GM19324 (cell line): Measurements from ENCODE around the gene PTER.

Source experiments
- ATAC-seq: cut with Tn5 transposase; IDR thresholded peaks from one replicate; pipeline ENCODE4 v1.9.1; 2021; ENCODE audit warnings: mild to moderate bottlenecking, moderate library complexity; ENCODE audit not compliant: unreplicated experiment, low FRiP score

PTER gene

DNA sequence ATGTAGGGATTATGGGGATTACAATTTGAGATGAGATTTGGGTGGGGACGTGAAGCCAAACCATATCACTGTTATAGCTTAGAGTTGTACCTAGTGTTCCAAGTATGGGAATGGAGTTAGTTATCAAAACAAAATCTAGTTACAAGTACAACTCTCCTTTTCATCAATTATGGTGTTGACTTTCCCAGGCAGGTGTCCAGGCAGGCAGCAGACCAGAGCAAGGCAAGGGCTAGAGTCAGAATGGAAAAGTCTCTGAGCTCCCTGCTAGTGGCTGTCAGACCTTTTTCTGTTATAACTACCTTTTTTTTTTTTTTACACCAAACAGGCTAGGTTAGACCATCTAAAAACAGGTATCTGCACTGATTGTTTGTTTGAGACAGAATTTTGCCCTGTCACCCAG, 29.2 kb downstream of the PTER start:
- no peak for ATAC-seq

DNA sequence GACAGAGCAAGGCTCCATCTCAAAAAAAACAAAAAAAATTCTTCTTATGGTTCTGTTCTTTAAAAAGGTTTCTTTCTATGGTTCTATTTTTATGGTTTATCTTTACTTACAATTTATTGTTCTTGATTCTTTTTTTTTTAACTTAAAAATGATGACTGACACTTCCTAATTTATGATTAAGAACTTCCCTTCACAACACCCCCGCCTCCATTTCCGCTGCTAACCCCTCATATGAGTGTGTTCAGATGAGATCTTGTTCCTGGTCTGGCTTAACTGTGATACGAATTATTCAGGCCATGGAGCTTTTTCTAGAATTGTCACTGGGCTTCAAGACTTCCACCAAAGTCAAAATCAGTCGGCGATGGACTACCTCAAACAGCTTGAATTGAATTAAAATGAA, 33.9 kb downstream of the PTER start:
- no peak for ATAC-seq

DNA sequence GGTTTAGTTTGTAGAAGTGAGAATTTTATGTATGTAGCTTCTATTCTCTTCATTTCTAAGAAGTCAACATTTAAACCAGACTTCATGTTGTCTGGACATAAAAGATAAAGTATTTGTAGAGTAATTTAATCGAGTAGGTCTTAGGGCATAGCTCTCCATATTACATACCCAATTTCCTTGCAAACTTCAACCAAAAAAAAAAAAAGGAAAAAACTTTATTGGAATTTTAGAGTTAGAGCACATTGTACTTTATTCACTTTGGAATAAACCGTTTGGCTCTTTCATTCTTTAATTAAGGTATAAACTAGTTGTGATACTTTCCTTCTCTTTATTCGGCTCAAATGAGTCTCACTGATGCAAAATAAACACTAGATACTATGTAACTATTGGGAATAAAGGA, 36.0 kb downstream of the PTER start:
- ATAC-seq = no peak

DNA sequence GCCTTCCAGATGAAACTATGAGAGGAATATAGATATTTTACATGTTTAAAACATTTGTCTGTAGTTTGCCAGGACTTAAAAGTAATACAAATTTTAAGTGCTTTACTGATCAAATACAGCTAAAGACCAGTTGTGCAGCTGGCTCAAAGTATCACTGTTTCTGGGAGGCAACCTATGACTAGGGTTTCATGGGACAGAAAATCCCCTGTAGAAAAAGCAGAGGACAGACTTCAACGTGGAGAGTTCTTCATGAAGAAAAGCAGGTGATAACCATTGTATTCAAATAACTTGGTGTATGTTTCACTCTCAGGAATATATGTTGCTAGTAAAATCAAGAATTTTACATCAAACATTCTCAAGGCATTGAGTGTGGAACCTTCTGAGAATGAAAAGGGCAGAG, 40.9 kb downstream of the PTER start:
- ATAC-seq = no peak

DNA sequence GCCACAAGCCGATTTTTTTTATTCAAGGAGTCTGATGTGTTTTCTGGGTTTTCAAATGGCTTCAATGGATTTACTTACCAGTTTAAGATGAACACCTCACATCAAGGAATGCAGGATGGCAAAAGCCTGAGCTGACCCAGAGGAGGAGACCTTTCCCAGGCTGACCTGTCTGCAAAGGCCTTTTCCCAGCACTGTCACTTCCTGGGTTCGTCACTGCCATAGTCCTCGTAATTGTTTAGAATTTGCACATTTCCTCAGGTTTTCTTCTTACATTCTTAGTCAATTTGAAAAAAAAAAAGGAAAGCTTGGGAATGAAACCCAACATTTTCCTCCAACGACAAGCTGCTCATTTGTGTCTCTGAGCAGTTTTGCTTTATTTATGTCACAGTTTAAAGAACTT, 42.0 kb downstream of the PTER start:
- no peak for ATAC-seq

DNA sequence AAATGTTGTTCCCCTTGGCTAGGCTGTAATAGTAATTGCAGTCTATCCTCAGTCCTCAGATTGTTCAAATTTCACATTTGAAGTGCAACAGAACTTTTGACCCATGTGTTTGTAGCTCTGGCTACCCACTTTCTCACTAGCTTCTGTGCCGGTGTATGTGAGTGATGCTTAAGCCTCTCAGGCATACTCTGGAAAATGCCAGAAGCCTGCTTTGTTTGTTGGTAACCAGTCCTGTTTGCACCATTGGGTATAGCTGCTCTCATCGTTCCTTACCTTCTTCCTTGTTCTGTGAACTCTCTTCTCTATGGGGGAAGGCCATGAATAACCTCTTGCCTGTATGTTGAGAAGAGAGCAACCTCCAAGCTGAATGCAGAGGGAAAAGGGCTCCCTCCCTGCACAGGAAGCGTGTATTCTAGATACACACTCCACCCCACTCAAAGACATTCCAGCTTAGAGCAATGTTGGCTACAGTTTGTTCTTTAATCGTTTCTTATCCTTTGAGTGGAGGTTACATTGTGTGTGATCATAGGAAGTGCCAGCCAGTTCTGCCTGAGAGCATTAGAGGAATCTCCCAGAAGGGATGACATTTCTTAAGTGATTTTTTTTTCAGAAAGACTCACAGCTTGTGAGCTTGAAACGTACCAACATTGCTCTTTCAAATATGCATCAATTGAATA, 44.4 kb downstream of the PTER start:
- no peak for ATAC-seq

DNA sequence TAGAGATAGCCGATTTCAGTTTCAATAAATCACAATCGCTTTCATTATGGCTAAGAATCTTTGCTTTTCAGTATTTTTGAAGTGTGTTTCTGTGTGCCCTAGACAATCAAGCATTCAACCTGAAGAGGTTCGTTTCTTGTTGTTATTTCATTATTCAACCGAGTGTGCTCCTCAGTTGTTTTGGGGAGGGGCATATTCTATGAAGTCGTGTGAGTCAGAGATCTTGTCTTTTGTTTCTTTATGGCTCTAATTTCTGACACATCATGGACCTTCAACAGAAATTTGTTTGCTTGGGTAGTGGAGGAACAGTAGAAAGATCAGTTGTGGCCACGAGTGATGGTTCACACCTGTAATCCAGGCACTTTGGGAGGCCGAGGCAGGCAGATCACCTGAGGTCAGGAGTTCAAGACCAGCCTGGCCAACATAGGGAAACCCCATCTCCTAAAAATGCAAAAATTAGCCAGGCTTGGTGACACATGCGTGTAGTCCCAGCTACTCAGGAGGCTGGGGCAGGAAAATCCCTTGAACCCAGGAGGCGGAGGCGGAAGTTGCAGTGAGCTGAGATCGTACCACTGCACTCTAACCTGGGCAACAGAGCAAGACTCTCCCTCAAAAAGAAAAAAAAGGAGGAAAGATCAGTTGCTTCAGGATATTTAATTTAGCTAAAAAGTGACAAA, 46.6 kb downstream of the PTER start:
- no peak for ATAC-seq

DNA sequence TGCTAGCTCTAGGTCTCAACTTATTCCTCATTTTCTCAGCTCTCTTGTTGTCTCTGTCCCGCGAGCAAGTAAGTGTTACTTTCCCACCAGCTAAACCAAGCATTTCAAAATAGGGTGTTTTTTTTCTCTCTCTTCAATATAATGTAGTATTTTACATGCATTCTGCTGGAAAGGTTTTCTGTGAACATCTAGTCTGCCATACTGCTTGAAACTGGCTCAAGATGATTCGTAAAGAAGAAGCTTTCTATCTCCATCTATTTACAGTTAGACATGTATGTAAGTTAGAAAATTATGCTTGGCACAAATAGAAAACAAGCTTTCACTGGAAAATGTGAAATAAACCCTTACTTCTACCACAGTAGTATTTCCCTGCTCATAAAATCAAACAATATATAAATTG, 53.7 kb downstream of the PTER start:
- no peak for ATAC-seq

DNA sequence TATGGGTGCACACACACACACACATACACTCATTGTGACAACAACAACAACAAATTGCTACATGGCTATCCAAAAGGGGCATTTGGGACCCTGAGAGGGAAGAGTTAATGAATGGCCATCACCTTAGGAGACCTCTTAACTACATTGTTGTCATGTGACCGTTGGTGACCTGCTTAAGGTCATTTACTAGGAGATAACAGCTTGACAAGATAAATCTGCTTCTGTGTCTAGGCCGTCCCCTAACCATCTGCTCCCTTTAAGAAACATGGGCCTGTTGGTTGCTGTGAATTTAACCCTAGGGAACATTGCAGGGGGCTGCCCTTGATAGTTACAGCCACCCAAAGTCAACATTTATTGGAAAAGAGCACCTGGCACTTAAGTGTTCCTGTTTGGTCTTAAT, 55.1 kb downstream of the PTER start:
- ATAC-seq = no peak

DNA sequence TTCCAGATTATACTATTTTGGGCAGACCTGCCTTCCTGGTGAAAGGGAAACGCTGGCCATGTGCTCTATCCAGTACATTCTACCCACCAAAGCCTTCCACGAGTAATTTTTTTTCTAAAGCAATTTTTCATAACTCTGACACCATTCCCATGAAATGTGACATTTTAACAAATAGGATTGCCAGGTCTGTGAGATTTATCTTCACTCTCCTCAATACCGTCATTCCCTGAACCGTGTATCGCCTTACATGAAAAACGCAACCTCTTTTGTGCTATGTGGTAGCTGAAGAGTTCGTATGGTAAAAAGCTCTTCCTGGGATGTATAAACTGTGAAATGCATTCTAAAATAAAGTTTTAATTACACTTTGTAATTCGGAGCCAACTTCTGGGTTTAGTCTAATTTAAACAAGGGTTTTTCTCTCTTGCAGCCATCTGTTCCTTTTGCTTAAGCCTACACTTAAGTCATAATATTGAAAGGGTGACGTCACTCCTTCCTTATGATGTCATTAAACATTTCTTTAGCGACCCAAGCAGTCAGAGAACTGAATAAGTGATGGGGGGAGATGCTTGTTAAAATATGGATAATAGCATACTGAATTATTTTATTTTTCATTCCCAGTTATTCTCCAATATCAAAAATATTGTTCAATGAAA, 57.2 kb downstream of the PTER start:
- ATAC-seq = no peak

DNA sequence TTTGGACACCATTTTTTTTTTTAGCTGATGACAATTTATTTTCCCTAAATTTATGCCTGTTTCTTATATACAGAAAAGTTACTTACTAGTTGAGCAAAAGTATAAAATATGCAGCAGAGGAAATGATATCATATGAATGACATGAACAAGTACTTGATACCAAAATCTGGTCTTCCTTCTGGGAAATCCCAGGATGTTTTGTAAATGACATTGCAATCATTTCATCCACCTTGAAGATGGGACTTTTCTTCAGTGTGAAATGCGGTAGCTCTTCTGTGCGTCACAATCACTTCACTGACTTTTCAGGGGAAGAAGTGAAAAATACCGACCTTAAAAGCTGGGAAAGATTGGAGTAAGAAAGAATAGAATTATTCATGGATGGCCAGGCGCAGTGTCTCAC, 61.1 kb downstream of the PTER start:
- ATAC-seq = no peak

DNA sequence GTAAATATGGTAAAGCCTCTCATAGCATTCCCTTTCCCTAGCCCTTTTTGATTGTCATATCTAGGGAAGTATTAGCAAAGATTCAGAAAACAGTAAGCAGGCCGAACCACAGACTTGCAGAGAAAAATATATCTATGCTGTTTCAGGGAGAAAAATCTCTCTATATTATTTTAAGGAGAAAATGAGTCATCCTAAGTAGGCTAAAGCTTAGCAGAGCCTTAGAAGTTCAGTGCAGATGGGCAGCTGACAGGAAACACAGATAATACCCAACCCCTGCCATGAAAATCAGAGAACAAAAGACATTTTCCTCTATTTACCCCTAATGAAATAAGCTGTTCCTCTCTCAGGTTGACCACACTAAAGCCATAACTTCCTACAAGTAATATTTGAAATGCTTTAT, 68.4 kb downstream of the PTER start:
- ATAC-seq = no peak

DNA sequence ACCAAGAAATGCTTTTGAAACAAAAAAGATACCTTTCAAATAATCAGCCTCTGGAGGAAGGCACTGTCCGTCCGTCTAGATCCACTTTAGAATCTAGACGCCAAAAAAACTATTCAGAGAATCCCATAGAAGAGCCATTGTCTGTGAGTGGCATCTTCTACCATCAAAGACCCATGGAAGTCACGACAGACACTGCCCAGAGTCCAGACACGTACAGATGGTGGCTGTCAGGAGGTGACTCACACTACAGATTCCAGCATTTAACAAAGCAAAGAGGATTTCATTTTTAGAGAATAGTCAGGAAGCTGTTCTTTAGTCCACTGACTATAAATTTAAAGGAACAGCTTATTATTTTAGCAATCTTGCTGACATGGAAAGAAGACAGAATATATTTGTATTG, 73.2 kb downstream of the PTER start:
- ATAC-seq = no peak

DNA sequence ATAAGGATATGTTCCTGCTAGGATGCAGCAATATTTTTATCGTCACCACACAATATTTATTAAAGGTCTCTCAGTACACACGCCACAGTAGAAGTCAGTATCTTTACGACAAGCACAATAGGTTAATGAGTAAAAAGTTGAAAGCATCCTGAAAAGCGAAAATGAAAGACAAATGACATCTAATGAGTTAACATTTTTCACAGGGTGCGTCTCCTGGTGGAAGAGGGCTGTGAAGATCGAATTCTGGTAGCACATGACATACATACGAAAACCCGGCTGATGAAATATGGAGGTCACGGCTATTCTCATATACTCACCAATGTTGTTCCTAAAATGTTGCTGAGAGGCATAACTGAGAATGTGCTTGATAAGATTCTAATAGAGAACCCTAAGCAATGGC, 74.0 kb downstream of the PTER start:
- ATAC-seq = no peak

DNA sequence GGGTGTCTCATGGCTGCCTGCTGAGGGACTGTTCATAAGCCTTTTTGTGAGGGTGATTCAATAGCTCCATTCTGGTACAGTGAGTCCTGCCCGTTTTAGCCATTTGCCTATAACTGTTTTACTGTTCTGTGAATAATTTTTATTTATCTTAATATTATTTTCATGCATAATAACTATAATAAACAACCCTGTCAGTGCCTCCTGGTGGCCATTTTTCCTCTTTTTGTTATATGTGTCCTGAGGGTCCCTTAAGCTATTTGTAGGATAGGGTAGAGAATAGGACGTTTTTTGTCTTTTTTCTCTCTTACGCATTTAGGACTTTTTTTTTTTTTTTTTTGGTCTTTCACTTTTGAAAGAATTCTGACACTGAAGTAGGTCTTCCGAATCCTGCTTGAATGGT, 82.0 kb downstream of the PTER start:
- ATAC-seq = no peak

DNA sequence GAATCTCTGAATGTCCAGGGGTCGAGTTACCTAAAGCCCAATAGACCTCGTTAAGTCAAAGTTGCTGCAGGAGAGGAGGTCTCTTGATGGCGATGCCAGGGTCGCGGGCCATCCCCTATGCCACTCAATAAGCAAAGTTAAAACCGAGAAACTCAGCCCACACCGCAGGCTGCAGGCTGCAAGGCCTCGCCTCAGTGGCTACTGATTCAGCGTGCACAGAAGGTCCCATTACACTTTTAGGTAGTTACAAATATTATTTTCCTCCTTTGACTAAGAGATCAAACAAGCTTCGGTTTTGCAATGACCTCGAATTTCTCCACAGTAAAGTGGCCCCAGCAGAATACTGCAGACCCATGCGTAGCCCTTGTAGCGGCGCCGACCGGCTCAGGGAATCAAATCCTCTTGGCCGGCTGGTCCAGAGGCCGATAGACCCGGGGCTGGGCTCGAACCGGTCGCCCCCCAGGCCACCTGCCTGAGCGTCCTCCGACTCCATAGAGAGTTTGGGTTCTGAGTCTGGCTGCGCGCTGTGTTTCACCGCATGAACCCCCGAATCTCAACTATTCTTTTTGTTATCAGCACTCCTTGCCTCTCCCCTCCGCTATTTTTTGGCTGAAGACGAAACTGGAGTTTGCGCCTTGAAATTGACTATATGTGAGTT, 82.6 kb downstream of the PTER start:
- ATAC-seq = no peak

DNA sequence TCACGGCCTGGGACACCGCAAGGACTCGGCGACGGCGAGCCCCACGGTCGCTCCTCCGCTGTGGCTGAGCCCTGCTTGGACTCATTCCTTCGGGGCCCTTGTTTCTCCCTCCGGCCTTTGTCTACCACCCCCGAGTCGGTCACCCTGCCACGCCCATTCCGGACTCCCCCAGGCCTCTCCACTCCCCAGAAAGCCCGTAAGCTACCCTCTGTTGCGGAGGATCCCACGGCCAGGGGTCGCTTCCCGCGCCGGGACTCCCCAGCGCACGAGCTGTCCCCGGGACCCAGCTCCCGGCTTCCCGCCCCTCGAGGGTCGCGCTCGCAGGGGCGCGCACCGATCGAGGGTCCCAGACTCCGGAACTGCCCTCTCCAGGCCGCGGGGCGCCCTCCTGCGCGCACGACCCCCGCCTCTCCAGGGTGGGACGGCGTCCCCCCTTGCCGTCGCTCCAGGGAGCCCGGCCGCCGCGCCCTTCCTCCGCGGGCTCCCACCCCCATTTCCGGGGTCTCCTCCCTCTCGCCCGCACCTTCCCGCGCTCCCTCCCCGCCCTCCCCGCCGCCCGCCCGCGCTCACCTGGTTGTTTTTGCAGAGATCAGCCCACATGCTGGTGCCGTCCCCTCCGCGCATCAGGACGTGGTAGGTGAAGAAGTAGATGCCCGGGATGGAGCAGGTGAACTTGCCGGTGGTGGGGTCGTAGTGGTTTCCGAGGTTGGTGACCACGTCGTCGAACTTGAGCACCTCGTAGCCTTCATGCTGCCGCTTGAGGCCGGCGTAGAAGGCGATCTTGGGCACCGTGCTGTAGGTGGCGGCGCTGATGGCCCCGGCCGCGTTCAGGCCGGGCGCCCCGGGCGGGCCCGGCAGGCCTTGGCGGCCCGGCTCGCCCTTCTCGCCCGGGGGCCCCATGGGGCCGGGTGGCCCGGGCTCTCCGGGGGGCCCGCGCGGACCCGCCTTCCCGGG, 83.4 kb downstream of the PTER start:
- ATAC-seq = peak; percentile 37

DNA sequence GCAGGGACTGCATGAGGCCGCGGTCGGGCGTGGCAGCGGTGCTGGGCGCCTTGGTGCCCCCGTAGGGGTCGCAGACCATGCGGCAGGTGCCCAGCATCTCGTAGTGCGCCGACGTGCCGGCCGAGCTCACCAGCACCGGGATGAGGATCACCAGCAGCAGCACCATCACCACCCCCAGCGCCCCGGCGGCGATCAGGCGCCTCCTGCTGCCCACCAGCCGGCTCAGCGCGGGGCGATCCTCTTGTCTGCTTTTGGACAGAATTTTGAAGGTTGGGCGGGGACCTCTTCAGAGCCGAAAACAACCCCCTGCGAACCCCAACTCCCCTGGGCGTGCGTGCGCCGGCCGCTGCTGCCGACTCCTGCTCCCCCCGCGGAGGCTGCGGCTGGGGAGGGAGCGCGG, 84.1 kb downstream of the PTER start:
- peak; percentile 58 for ATAC-seq

DNA sequence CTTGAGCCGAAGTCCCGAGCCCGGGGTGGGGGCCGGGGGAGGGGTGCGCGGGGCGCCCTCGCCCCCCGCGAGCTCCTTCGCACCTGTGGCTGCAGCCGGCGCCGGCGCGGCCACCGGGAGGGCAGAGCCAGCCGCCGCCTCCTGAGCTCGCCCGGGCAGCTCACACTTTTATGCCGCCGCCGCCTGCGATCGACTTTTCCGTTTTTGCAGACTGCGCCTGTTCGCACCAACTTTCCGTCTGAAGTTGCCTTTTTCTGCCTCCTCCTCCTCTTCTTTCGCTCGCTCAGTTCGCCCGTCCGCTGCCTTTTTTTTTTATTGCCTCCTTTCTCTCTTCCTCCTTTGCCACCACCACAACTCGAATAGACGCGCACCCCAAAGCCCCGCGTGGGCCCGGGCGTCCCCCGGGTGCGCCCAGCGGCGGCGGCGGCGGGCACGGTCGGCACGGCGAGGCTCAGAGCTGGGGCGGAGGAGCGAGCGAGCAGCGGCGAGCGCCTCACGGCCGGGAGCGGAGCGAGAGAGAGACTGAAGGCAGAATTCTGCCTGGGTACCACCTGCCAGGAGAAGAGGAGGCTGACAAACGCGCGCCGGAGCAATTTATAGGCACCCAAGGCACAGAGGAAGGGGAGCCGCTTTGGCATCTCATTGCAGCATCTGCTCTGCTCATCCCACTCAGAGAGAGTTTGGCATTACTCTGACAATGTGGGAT, 84.7 kb downstream of the PTER start, which contains the start of gene C1QL3:
C1QL3 (minus strand) TSS at position 569 of the 706 bp plus-strand sequence. CDS start 814 bp downstream, outside the sequence.
- ATAC-seq = peak; percentile 44

DNA sequence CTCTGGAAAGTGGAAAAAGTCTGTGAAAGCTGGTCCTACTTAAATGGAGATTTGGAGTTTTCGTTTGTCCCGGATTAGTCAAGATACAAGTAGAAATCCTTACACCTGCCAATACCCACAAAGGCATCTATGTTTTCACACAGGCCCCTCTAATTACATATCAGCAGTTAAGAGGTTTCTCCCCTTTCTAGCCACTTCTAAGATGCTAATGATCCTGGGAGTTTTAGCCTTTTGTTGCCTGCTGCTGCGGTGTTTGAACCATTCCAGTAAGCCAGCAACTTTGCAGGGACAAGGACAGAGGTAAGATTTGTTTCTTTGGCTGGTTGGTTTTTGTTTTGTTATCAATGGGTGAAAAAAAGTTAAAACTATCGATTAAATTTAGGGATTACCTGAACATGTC, 90.6 kb downstream of the PTER start:
- no peak for ATAC-seq
